Transverse colon (tissue), 4 donors: Measurements from ENCODE around the gene ABCD4. TPM values are rescaled to one million over a fixed set of nuclear protein-coding genes. Genes with fewer than 3 reads are reported as not detected.

ENCODE experiments used
- DNase-seq: peaks from one replicate; pipeline ENCODE4 v3.0.0-alpha.2; 2019
- H3K27ac ChIP-seq, 4 donors: fragments of 200-600 bp; sonication (generic); 2 replicates each; pipeline ENCODE4 v1.5.1; 2016 to 2018; ENCODE audit warnings: inconsistent platforms in 4 of 4
- H3K27me3 ChIP-seq: fragments of 200-600 bp; sonication (generic); 2 replicates; pipeline ENCODE4 v1.5.1; 2017; ENCODE audit warnings: inconsistent platforms
- H3K36me3 ChIP-seq, 4 donors: fragments of 200-600 bp; sonication (generic); 2 replicates each; pipeline ENCODE4 v1.5.1; 2017 to 2019; ENCODE audit warnings: inconsistent platforms in 4 of 4
- H3K4me1 ChIP-seq, 4 donors: fragments of 200-600 bp; sonication (generic); 2 replicates each; pipeline ENCODE4 v1.5.1; 2017 to 2020; ENCODE audit warnings: inconsistent platforms in 4 of 4
- H3K4me3 ChIP-seq, 4 donors: fragments of 200-600 bp; sonication (generic); 1 replicate in 1 of 4; 2 replicates in 3 of 4; pipeline versions ENCODE4 v1.5.1 to v1.6.1; 2017 to 2019; ENCODE audit warnings: inconsistent platforms in 4 of 4
- H3K9me3 ChIP-seq, 2 donors: fragments of 200-600 bp; sonication (generic); 2 replicates each; pipeline ENCODE4 v1.5.1; 2017 to 2019; ENCODE audit warnings: inconsistent platforms in 2 of 2
- EP300 ChIP-seq: sonication (generic); formaldehyde crosslinking; IDR thresholded peaks from one replicate; pipeline ENCODE4 v1.6.1; 2017; ENCODE audit warnings: antibody characterized with exemption, low read depth
- POLR2A ChIP-seq: fragments of 450-650 bp; IDR thresholded peaks from one replicate; pipeline ENCODE4 v1.6.1; 2016; ENCODE audit warnings: antibody characterized with exemption, mild to moderate bottlenecking, moderate library complexity
- POLR2AphosphoS5 ChIP-seq, 3 donors: sonication (generic); formaldehyde crosslinking; IDR thresholded peaks; one replicate each; pipeline ENCODE4 v1.6.1; 2016; ENCODE audit warnings: antibody characterized with exemption in 3 of 3
- WGBS, 2 donors: methylation state at CpG; one replicate each; pipeline ENCODE4 v1.1.5; 2018; ENCODE audit warnings: low coverage in 1 of 2; 5-methylcytosine and 5-hydroxymethylcytosine counted together
- in situ Hi-C, 4 donors: fragments of 200-750 bp; cut with MboI; loops; one replicate each; pipeline versions ENCODE4 v1.15.0 to v1.15.1; 2017; ENCODE audit warnings: low sequenced_read_pairs in 3 of 4, low pct_ligation_motif_present in 1 of 4, low pct_unique_long_range_greater_than_20kb in 1 of 4
- intact Hi-C: fragments of 100-400 bp; cut with DNase I; formaldehyde crosslinking; loops from one replicate; pipeline ENCODE4 v1.15.1; 2023; ENCODE audit warnings: low total_unique reads
- total RNA-seq, 4 donors: library from RNA; depleted of rRNA; stranded (reverse); fragments of >200 nt; gene quantifications; one replicate each; pipeline ENCODE4 v1.1.0, GENCODE V29; 2016
- TF ChIP-seq, protein P1 (sequence below), 5 experiments: fragments of 200-600 bp in 3 of 5; fragments of 450-650 bp in 2 of 5; sonication (generic) in 3 of 5; IDR thresholded peaks; 1 replicate in 2 of 5; 2 replicates in 3 of 5; pipeline ENCODE4 v1.5.1; 2016 to 2017; ENCODE audit warnings: antibody characterized with exemption in 5 of 5, inconsistent platforms in 3 of 5, mild to moderate bottlenecking in 2 of 5, moderate library complexity in 1 of 5

ABCD4 gene
- total RNA-seq, 4 donors from 2014 or later = 51.6 to 107 (median 73.1) TPM

DNA sequence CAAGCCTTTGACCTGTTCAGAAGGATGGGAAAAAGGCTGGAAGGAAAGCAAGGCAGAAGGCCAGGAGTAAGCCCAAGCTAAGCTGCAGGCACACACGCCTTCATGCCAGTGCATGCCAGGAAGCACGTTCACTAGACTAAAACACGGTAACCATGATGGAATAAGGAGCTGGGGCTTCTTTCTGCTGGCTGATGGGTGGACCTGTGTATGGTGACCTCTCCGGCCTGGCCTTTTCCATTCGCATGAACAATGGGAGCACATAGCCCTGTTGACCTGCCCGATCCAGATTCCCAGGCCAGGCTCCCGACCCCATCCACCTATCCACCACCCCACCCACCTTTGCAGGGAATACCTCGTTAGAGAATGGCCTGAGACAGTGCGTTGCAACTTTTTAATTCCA, 40.7 kb downstream of the ABCD4 start:
- Histone ChIP-seq H3K36me3 (no peaks in the 10 kb centered on the region), H3K4me1 (peaks cover 2 to 12% (median 10%) of the 10 kb centered on the region in 4 donors), H3K27ac (no peak overlapping the region), H3K4me3 (no peak overlapping the region), H3K27me3 (peaks cover 19% of the 10 kb centered on the region), H3K9me3 (no peaks in the 10 kb centered on the region)
- intact Hi-C loops = no loop called here
- WGBS, 2 donors = 90 to 92% methylated on average over 2 to 9 of the region's 9 CpGs
- no peak for DNase-seq
- TF ChIP-seq, protein P1, sequence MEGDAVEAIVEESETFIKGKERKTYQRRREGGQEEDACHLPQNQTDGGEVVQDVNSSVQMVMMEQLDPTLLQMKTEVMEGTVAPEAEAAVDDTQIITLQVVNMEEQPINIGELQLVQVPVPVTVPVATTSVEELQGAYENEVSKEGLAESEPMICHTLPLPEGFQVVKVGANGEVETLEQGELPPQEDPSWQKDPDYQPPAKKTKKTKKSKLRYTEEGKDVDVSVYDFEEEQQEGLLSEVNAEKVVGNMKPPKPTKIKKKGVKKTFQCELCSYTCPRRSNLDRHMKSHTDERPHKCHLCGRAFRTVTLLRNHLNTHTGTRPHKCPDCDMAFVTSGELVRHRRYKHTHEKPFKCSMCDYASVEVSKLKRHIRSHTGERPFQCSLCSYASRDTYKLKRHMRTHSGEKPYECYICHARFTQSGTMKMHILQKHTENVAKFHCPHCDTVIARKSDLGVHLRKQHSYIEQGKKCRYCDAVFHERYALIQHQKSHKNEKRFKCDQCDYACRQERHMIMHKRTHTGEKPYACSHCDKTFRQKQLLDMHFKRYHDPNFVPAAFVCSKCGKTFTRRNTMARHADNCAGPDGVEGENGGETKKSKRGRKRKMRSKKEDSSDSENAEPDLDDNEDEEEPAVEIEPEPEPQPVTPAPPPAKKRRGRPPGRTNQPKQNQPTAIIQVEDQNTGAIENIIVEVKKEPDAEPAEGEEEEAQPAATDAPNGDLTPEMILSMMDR (IDR thresholded peaks at IDR 0.05) = no peak
- TF ChIP-seq POLR2A (no peak), EP300 (no peak), POLR2AphosphoS5 (IDR thresholded peaks at IDR 0.05) (no peak)
- in situ Hi-C loops = no loop called here

DNA sequence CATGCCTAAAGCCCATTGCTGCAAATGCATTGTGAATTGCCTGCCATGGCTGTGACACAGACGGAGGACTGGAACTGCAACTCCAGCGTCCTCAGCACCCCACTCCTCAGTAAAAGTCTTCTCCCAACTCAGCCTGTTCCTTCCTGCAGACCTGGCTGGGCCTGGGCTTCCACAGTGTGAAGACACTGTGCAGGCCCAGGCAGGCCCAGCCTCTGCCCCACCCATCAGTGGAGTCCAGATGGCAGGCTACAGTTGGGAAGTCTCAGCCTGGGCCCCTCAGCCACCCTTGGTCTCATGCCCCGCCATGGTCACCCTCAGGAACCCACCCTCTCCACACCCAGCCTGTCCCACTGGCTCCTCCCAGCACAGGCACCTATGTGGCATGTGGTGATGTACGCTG, 41.4 kb downstream of the ABCD4 start:
- no peaks in the 10 kb centered on the region for H3K36me3 ChIP-seq
- intact Hi-C loops (no loop called here), in situ Hi-C loops (no loop called here)
- no peak overlapping the region for H3K4me3 ChIP-seq
- no peak overlapping the region for H3K27ac ChIP-seq
- peaks cover 5 to 15% (median 14%) of the 10 kb centered on the region in 4 donors for H3K4me1 ChIP-seq
- H3K27me3 ChIP-seq = peaks cover 19% of the 10 kb centered on the region
- 64% methylated on average over 4 of the region's 4 CpGs; no CpG with 5 or more reads in 1 of the 2 donors for WGBS, 2 donors
- no peak for DNase-seq
- TF ChIP-seq, protein P1 (IDR thresholded peaks at IDR 0.05) = no peak
- TF ChIP-seq EP300 (no peak), POLR2A (no peak)
- no peaks in the 10 kb centered on the region for H3K9me3 ChIP-seq

DNA sequence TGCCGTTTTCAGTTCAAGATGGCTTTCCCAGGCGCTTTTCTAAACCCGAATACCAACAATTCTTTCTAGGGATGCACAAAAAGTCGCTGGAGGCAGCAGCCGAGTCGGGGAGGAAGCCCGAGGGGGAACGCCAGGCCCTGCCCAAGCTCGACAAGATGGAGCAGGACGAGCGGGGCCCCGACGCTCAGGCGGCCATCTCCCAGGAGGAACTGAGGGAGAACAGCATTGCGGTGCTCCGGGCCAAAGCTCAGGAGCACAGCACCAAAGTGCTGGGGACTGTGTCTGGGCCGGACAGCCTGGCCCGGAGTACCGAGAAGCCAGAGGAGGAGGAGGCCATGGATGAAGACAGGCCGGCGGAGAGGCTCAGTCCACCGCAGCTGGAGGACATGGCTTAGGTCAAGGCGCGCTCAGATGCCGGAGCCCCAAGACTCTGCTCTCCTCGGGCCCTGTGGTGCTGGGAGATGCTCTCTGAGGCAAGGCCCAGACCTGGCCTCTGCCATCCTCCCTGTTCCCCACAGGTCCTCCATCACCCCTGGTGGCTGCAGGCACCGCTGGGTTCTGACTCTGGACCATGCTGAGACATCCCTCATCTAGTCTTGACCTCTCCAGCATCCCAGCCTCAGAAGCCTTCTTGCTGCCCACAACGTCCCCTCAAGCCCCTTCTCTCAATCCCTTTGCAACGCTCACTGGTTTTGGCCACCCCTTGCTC, 42.1 kb downstream of the ABCD4 start:
- 84 to 94% methylated on average over 3 to 29 of the region's 29 CpGs for WGBS, 2 donors
- in situ Hi-C loops = no loop called here
- H3K4me1 ChIP-seq = peaks cover 5 to 15% (median 14%) of the 10 kb centered on the region in 4 donors
- no peak overlapping the region for H3K27ac ChIP-seq
- H3K36me3 ChIP-seq = no peaks in the 10 kb centered on the region
- DNase-seq = no peak
- peaks cover 19% of the 10 kb centered on the region for H3K27me3 ChIP-seq
- intact Hi-C loops = no loop called here
- H3K4me3 ChIP-seq = no peak overlapping the region
- TF ChIP-seq POLR2AphosphoS5 (IDR thresholded peaks at IDR 0.05) = no peak
- TF ChIP-seq, protein P1 (IDR thresholded peaks at IDR 0.05) = no peak
- no peak for TF ChIP-seq EP300
- TF ChIP-seq POLR2A = no peak
- H3K9me3 ChIP-seq = no peaks in the 10 kb centered on the region

DNA sequence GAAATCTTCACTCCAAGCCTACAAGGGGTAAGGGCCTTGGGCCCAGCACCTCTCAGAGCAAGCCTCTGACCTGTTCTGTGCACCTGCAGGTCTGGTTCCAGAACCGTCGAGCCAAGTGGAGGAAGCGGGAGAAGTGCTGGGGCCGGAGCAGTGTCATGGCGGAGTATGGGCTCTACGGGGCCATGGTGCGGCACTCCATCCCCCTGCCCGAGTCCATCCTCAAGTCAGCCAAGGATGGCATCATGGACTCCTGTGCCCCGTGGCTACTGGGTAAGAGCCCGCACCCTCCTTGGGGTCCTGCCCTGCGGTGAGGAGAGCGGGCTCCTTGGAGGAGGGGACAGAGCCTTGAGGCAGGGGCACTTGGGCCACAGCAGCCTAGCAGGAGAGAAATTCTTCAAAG, 43.2 kb downstream of the ABCD4 start:
- peaks cover 5 to 15% (median 14%) of the 10 kb centered on the region in 4 donors for H3K4me1 ChIP-seq
- intact Hi-C loops = no loop called here

More for the DNA sequence above, 43.2 kb downstream of the ABCD4 start:
- H3K4me3 ChIP-seq = no peak overlapping the region
- no peak overlapping the region for H3K27ac ChIP-seq
- TF ChIP-seq POLR2AphosphoS5 (IDR thresholded peaks at IDR 0.05) = no peak
- TF ChIP-seq, protein P1 (IDR thresholded peaks at IDR 0.05) = no peak
- no peak for TF ChIP-seq EP300
- no peak for TF ChIP-seq POLR2A
- in situ Hi-C loops = loop anchor here in 2 of 4 donors (10.0 kb wide), 2 partner anchors 145 to 155 kb away; no protein-coding TSS in a partner anchor
- H3K27me3 ChIP-seq = peaks cover 19% of the 10 kb centered on the region
- H3K9me3 ChIP-seq = no peaks in the 10 kb centered on the region
- no peaks in the 10 kb centered on the region for H3K36me3 ChIP-seq
- no peak for DNase-seq
- WGBS, 2 donors = 97% methylated on average over 12 of the region's 12 CpGs; no CpG with 5 or more reads in 1 of the 2 donors
